Tibial nerve (tissue), 4 donors: ENCODE data around the gene OR52L1.

ENCODE experiments used
- EP300 ChIP-seq, 2 donors: sonication (generic); formaldehyde crosslinking; IDR thresholded peaks; one replicate each; pipeline ENCODE4 v1.6.1; 2017; ENCODE audit warnings: antibody characterized with exemption in 2 of 2, mild to moderate bottlenecking in 1 of 2
- POLR2A ChIP-seq, 2 donors: fragments of 450-650 bp; IDR thresholded peaks; one replicate each; pipeline ENCODE4 v1.6.1; 2017; ENCODE audit warnings: antibody characterized with exemption in 2 of 2, mild to moderate bottlenecking in 2 of 2, moderate library complexity in 2 of 2
- TF ChIP-seq, protein P1 (sequence below), 5 experiments: fragments of 200-600 bp in 3 of 5; fragments of 450-650 bp in 2 of 5; sonication (generic) in 3 of 5; IDR thresholded peaks; one replicate each; pipeline ENCODE4 v1.5.1; 2016 to 2019; ENCODE audit warnings: antibody characterized with exemption in 5 of 5, mild to moderate bottlenecking in 3 of 5, moderate library complexity in 2 of 5

DNA sequence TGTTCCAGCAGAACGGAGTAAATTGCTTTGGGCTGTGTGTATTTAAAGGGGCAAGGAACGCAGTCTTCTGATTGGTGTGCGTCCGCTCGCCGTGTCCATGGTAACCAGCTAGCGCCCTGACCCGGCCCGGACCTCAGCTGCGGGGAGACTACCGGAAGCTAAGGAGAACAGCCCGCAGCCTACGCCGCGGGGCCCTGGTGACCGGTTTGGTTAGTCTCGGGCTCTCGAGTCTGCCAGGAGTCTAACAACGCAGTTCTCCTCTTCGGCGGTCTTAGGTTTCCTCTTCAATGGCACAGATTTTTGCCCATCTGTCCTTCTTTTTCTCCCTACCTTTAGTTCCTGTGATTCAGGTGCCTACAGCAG, 48.2 kb downstream of the OR52L1 start:
- TF ChIP-seq POLR2A (IDR thresholded peaks at IDR 0.05) (no peak), EP300 (IDR thresholded peaks at IDR 0.05) (no peak)
- TF ChIP-seq, protein P1, sequence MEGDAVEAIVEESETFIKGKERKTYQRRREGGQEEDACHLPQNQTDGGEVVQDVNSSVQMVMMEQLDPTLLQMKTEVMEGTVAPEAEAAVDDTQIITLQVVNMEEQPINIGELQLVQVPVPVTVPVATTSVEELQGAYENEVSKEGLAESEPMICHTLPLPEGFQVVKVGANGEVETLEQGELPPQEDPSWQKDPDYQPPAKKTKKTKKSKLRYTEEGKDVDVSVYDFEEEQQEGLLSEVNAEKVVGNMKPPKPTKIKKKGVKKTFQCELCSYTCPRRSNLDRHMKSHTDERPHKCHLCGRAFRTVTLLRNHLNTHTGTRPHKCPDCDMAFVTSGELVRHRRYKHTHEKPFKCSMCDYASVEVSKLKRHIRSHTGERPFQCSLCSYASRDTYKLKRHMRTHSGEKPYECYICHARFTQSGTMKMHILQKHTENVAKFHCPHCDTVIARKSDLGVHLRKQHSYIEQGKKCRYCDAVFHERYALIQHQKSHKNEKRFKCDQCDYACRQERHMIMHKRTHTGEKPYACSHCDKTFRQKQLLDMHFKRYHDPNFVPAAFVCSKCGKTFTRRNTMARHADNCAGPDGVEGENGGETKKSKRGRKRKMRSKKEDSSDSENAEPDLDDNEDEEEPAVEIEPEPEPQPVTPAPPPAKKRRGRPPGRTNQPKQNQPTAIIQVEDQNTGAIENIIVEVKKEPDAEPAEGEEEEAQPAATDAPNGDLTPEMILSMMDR (IDR thresholded peaks at IDR 0.05), result no peak
